ENCODE results near the gene CNGA2. TPM values are rescaled to one million over a fixed set of nuclear protein-coding genes. Genes with fewer than 3 reads are reported as not detected.

Gene CNGA2
- total RNA-seq, 2 donors from 2014 or later = not detected

DNA sequence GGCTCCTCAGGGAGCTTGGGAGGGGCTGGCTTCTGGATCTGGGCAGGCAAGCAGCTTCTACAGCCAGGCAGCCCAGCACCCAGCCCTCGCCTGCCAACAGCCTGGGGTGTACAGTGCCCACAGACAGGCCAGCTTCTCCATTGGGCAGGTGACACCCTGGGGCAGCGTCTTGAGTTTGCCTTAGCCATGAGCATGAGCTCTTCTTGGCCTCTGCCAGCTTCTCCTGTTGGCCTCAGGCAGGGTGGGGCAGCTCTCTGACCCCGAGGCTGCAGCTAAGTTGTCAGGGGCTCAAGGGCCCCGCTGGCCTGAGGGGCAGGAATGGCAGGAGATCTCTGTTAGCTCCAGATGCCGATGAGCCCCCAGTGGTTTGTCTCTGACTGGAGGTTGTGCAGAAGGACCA lies 7.8 kb upstream of the CNGA2 start:
- Histone ChIP-seq H3K27ac (ENCODE audit: low read depth, low read length) (no peak overlapping the region), H3K4me3 (ENCODE audit: low read length) (no peak overlapping the region), H3K4me1 (ENCODE audit: control insufficient read depth, insufficient read depth, low read length) (no peaks in the 10 kb centered on the region), H3K9me3 (ENCODE audit: control insufficient read depth, low read length) (no peaks in the 10 kb centered on the region), H3K9ac (ENCODE audit: extremely low read depth, low read length, poor library complexity, severe bottlenecking) (no peak overlapping the region), H3K27me3 (ENCODE audit: control insufficient read depth, insufficient read depth, low read length, poor library complexity, severe bottlenecking) (no peaks in the 10 kb centered on the region), H3K36me3 (ENCODE audit: control insufficient read depth, insufficient read depth, low read length) (no peaks in the 10 kb centered on the region)
- TF ChIP-seq CTCF (conservative IDR thresholded peaks at IDR 0.05) = no peak
- peaks cover 2% of the 10 kb centered on the region for H3K4me1 Mint-ChIP-seq
- no peaks in the 10 kb centered on the region for H3K36me3 Mint-ChIP-seq (ENCODE audit: low read depth)
- H3K27me3 Mint-ChIP-seq (ENCODE audit: insufficient read depth) = no peaks in the 10 kb centered on the region
- peaks cover 60% of the 10 kb centered on the region for H3K9me3 Mint-ChIP-seq
- no peak for DNase-seq
- H3K27ac Mint-ChIP-seq = no peak overlapping the region
- no peak overlapping the region for H3K4me3 Mint-ChIP-seq
- WGBS, 2 experiments (ENCODE audit: insufficient coverage in 1 of 2, insufficient read length in 1 of 2) = 89 to 100% methylated on average over 1 to 5 of the region's 5 CpGs

DNA sequence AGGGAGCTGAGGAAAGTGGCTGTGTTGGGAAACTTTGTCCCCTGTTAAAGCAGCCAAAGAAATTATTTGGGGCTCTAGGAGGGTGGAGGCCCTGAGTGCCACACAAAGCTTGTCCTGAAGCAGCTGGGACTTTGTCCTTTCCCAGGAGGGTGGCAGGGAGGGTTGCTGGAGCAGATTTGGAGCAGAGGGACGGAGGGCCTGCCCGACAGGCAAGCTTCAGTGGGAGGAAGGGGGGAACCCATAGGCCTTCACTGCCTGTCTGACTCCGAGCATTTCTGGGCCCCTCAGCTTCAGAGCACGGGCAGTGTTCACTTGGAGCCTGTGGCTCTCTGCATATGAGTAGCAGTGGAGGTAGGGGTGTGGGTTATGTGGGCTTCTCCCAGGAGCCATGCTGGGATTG lies 7.2 kb upstream of the CNGA2 start:
- Mint-ChIP-seq H3K4me1 (peaks cover 2% of the 10 kb centered on the region), H3K27ac (no peak overlapping the region), H3K36me3 (ENCODE audit: low read depth) (no peaks in the 10 kb centered on the region), H3K9me3 (peaks cover 60% of the 10 kb centered on the region), H3K4me3 (no peak overlapping the region), H3K27me3 (ENCODE audit: insufficient read depth) (no peaks in the 10 kb centered on the region)
- Histone ChIP-seq H3K27me3 (ENCODE audit: control insufficient read depth, insufficient read depth, low read length, poor library complexity, severe bottlenecking) (no peaks in the 10 kb centered on the region), H3K36me3 (ENCODE audit: control insufficient read depth, insufficient read depth, low read length) (no peaks in the 10 kb centered on the region), H3K4me3 (ENCODE audit: low read length) (no peak overlapping the region), H3K4me1 (ENCODE audit: control insufficient read depth, insufficient read depth, low read length) (no peaks in the 10 kb centered on the region), H3K27ac (ENCODE audit: low read depth, low read length) (no peak overlapping the region), H3K9me3 (ENCODE audit: control insufficient read depth, low read length) (no peaks in the 10 kb centered on the region), H3K9ac (ENCODE audit: extremely low read depth, low read length, poor library complexity, severe bottlenecking) (no peak overlapping the region)
- 92% methylated on average over 3 of the region's 4 CpGs; no CpG with 5 or more reads in 1 of the 2 experiments for WGBS, 2 experiments (ENCODE audit: insufficient coverage in 1 of 2, insufficient read length in 1 of 2)
- no peak for TF ChIP-seq CTCF (conservative IDR thresholded peaks at IDR 0.05)
- no peak for DNase-seq

GRCh38 chrX:151729056-151729725 lies 5.4 kb upstream of the CNGA2 start:
- Mint-ChIP-seq H3K4me3 (no peak overlapping the region), H3K27ac (no peak overlapping the region), H3K27me3 (ENCODE audit: insufficient read depth) (peaks cover 3% of the 10 kb centered on the region), H3K4me1 (no peaks in the 10 kb centered on the region), H3K9me3 (peaks cover 53% of the 10 kb centered on the region), H3K36me3 (ENCODE audit: low read depth) (no peaks in the 10 kb centered on the region)
- Histone ChIP-seq H3K9ac (ENCODE audit: extremely low read depth, low read length, poor library complexity, severe bottlenecking) (no peak overlapping the region), H3K4me1 (ENCODE audit: control insufficient read depth, insufficient read depth, low read length) (no peaks in the 10 kb centered on the region), H3K9me3 (ENCODE audit: control insufficient read depth, low read length) (no peaks in the 10 kb centered on the region), H3K27me3 (ENCODE audit: control insufficient read depth, insufficient read depth, low read length, poor library complexity, severe bottlenecking) (no peaks in the 10 kb centered on the region), H3K36me3 (ENCODE audit: control insufficient read depth, insufficient read depth, low read length) (no peaks in the 10 kb centered on the region), H3K27ac (ENCODE audit: low read depth, low read length) (no peak overlapping the region), H3K4me3 (ENCODE audit: low read length) (no peak overlapping the region)
- WGBS, 2 experiments (ENCODE audit: insufficient coverage in 1 of 2, insufficient read length in 1 of 2) = 86 to 100% methylated on average over 1 to 4 of the region's 4 CpGs
- no peak for TF ChIP-seq CTCF (conservative IDR thresholded peaks at IDR 0.05)
- no peak for DNase-seq

All from endodermal cell (in vitro differentiated cells).